Activated CD4-positive, CD25-positive, alpha-beta regulatory T cell treated with anti-CD3 and anti-CD28 coated beads, Interleukin-2, amount 50 U/mL, for 16 hours (primary cell): ENCODE results near the gene CRYGB.
"Not testable (repeated sequence)": the region's sequence is repeated elsewhere in the genome, so short reads cannot be mapped to it uniquely, and the experiment has no call there.

Experiments
- DNase-seq: peaks from one replicate; pipeline ENCODE4 v3.0.0-alpha.2; 2020; ENCODE audit warnings: low read depth, low spot score

The CRYGB gene

GRCh38 chr2:208112969-208113368 is 33.0 kb downstream of the CRYGB start:
- DNase-seq, result no peak

GRCh38 chr2:208112273-208112745 is 33.6 kb downstream of the CRYGB start:
- DNase-seq, result not testable (repeated sequence)

- no peak for DNase-seq
Observed at GRCh38 chr2:208103616-208104015, 42.3 kb downstream of the CRYGB start.

- DNase-seq, result no peak
Observed at GRCh38 chr2:208101716-208102631, 44.0 kb downstream of the CRYGB start.

GRCh38 chr2:208099682-208100470 is 46.1 kb downstream of the CRYGB start:
- DNase-seq, result no peak

- DNase-seq, result not testable (repeated sequence)
Observed at GRCh38 chr2:208098701-208099100, 47.3 kb downstream of the CRYGB start.

GRCh38 chr2:208098267-208098666 is 47.7 kb downstream of the CRYGB start:
- DNase-seq, result no peak

- no peak for DNase-seq
Observed at GRCh38 chr2:208097801-208098200, 48.2 kb downstream of the CRYGB start.

- DNase-seq, result no peak
Observed at GRCh38 chr2:208097313-208097712, 48.6 kb downstream of the CRYGB start.

- no peak for DNase-seq
Observed at GRCh38 chr2:208096080-208096479, 49.9 kb downstream of the CRYGB start.

GRCh38 chr2:208093128-208093527 is 52.8 kb downstream of the CRYGB start:
- DNase-seq, result no peak
